ENCODE results near the gene CLEC9A.
"Not testable (repeated sequence)": the region's sequence is repeated elsewhere in the genome, so short reads cannot be mapped to it uniquely, and the experiment has no call there.

The CLEC9A gene

DNA sequence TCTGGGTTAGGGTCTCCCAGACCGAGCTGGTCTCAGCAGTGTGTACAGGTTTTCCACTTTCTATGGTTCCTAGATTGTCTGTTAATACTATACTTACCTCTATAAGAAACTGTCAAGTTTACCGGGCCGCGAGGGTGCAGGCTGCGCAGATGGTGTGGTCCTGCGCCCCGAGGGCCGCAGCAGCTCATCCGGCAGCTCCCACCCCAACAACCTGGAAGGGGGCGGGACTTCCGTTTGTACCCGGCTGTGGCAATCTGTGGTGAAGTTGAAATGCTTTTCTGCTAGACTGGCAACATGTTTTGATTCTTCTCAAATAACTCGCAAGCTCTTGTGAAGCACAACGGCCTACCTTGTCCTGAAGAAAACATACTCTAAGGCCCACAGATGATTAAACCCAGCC is at the start of gene CLEC9A:
Gene CLEC9A (plus strand): TSS at position 237 of the 400 bp plus-strand sequence. CDS start 22,006 bp downstream, outside the sequence.
- no peak for DNase-seq (ENCODE audit: low spot score)

DNA sequence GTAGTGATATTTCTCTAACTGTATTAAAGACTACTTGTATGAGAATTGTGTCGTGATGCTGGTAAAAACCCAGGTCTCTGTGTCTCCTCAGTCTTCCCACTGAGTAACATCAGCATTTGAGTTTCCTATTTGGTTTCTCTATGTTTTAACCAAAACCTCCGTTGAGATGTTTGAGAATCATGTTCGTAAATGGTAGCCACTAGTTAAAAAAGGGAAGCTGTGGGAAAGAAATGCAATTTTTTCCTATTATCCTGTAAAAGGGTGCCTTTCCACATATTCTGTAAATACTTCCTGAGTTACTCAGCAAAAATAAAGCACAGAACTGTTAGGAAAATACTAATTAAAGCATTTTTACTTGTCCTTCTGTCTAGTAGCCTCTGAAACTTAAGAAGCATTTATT is 38.6 kb upstream of the CLEC9A start:
- no peak for DNase-seq (ENCODE audit: low spot score)

GRCh38 chr12:9992296-9992695 is 38.2 kb upstream of the CLEC9A start:
- no peak for DNase-seq (ENCODE audit: low spot score)

DNA sequence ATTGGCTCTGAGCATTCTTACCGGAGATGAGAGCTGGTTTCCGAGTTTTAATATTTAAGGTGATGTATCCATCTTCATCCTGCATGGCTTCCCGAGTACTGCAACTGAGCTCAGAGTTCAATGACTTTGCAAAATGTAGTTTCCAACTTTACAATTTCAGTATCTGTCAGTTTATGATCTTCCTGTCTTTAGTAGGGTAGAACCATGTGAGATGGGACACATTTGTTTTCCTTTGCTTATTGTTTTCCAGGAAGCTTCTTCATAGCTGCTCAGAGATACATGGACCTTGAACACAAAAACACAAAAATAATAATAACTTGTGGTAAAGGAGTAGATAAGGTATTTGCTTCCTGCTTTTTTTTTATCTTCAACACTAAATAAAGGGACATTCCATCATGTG is 31.5 kb upstream of the CLEC9A start, which contains the start of gene CLEC1B:
Gene CLEC1B (minus strand): TSS at position 106 of the 400 bp plus-strand sequence. CDS start 21 bp downstream, at position 85.
- no peak for DNase-seq (ENCODE audit: low spot score)

GRCh38 chr12:10001171-10001776 is 29.2 kb upstream of the CLEC9A start:
- no peak for DNase-seq (ENCODE audit: low spot score)

GRCh38 chr12:10012630-10013330 is 17.7 kb upstream of the CLEC9A start:
- no peak for DNase-seq (ENCODE audit: low spot score)

DNA sequence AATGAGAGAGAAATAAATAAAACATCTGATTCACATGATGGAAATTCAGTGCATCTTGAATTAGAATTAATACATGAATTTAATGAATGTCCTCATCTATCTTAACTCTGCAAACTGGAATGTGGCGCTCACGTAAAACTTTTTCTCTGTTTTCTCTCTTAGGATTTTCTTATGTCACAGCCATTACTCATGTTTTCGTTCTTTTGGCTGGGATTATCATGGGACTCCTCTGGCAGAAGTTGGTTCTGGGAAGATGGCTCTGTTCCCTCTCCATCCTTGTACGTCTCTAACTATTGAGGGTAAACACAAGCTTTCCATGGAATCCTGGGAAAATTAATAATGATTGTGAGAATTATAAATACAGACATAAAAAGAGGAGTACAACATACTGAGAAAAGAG is 15.0 kb upstream of the CLEC9A start:
- no peak for DNase-seq (ENCODE audit: low spot score)

GRCh38 chr12:10016881-10017280 is 13.6 kb upstream of the CLEC9A start:
- peak; percentile 16 for DNase-seq (ENCODE audit: low spot score)

GRCh38 chr12:10018386-10018785 is 12.1 kb upstream of the CLEC9A start:
- no peak for DNase-seq (ENCODE audit: low spot score)

GRCh38 chr12:10021342-10021741 is 9.1 kb upstream of the CLEC9A start:
- no peak for DNase-seq (ENCODE audit: low spot score)

DNA sequence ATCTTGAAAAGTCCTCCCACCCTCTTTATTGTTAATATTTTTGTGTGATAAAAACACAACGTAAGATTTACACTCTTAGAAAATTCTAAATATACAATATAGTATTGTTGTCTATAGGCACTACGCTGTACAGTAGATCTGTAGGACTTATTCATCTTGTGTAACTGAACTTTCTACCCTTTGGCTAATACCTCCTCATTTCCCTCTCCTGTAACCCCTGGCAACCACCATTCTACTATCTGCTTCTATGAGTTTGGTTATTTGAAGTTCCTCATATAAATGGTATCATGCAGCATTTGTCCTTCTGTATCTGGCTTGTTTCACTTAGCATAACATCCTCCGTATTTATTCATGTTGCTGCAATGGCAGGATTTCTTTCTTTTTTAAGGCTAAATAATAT is 5.2 kb upstream of the CLEC9A start:
- no peak for DNase-seq (ENCODE audit: low spot score)

DNA sequence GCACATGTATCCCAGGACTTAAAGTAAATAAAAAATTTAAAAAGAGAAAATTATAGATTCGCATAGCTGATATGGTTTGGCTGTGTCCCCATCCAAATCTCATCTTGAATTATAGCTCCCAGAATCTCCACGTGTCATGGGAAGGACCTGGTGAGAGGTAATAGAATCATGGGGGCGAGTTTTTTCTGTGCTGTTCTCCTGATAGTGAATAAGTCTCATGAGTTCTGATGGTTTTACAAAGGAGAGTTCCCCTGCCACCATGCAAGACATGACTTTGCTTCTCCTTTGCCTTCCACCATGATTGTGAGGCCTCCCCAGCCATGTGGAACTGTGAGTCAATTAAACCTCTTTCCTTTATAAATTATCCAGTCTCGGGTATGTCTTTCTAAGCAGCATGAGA is 3.8 kb upstream of the CLEC9A start:
- DNase-seq (ENCODE audit: low spot score) = not testable (repeated sequence)

- peak; percentile 16 for DNase-seq (ENCODE audit: low spot score)
Measured at GRCh38 chr12:10027311-10027710, 3.2 kb upstream of the CLEC9A start.

GRCh38 chr12:10027721-10028120 is 2.8 kb upstream of the CLEC9A start:
- DNase-seq (ENCODE audit: low spot score) = peak; percentile 51

GRCh38 chr12:10031321-10031720 is 839 bp downstream of the CLEC9A start:
- peak; percentile 19 for DNase-seq (ENCODE audit: low spot score)

- DNase-seq (ENCODE audit: low spot score) = peak; percentile 78
Measured at GRCh38 chr12:10031771-10032175, 1.3 kb downstream of the CLEC9A start.

DNA sequence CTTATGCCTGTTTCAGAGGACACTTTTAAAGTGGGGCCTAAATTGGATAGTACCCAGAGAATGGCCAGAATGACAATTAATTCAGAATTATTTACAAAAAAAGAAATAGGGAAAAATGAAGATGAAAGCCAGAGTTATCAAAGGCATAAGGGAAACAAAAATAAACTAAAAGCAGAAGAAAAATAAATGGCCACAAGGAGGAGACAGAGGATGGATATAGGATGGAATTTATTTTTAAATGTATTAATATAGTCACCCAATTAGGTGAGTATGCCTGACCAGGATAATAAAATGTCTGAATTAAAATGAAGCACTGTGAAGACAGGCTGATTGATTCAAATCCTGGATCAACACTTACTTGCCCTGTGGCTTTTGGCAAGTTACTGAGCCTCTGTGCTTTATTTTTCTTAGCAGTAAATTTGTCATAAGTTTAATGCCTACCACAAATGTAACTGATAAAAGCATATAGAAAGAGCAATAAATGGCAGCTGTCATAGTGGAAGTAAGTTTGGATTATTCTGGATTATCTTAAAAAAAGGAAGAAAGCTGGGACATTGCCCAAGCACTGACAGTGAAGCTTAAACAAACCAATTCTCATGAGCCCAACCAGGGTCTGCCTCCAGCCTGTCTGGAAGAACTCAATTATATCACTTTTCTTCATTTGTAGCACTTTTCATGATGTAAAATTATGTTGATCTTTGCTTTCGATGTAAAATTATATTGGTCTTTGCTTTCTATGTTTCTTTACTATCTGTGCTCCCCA is 3.5 kb downstream of the CLEC9A start:
- DNase-seq (ENCODE audit: low spot score) = peak; percentile 12

GRCh38 chr12:10042167-10042566 is 11.7 kb downstream of the CLEC9A start:
- no peak for DNase-seq (ENCODE audit: low spot score)

- no peak for DNase-seq (ENCODE audit: low spot score)
Measured at GRCh38 chr12:10048526-10048925, 18.0 kb downstream of the CLEC9A start.

DNA sequence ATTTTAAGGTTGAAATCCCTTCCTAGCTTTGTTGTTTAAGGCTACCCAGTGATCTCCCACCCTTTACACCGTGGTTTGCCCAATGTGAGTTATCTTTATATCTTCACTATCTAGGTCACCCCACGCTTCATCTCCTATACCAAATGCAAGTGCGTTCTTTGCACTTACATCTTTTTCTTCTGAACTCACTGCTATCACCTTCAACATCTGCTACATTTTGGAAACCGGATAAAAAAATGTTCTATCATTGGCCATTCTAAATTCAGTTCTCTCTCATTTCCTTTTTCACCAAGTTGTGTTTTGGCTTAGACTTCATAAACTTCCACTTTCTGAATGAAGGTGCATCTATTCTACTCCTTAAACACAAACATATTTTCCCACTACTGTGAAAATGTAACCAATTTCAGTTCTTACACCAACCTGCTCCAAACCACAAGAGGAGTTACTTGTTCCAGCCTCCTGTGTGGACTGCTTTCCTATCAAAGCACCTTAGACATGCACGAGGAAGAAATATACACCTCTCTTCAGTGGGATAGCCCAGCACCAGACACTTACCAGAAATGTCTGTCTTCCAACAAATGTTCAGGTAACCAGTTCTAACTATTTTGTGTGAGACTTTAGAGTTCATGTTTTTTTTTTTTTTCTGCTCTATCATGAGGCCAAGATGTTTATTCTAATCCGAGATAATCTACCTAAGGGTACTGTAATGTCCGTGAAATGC is 21.9 kb downstream of the CLEC9A start:
- no peak for DNase-seq (ENCODE audit: low spot score)

DNA sequence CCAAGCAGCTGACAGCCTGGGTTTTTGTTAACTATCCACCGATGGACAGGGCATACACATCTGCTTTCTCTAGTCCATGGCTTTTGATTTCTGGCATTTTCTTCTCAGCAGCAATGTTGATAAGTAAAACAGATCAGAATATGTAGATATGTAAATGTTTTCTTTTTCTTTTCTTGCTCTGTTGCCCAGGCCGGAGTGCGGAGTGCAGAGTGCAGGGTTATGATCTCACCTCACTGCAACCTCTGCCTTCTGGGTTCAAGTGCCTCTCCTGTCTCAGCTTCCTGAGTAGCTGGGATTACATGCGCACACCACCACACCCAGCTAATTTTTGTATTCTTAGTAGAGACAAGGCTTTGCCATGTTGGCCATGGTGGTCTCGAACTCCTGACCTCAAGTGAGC is 27.9 kb downstream of the CLEC9A start:
- DNase-seq (ENCODE audit: low spot score) = no peak

- DNase-seq (ENCODE audit: low spot score) = no peak
Measured at GRCh38 chr12:10065241-10065640, 34.8 kb downstream of the CLEC9A start.

Measured in AG20443 (cell line).